ENCODE data around the gene SPON1. TPM values are rescaled to one million over a fixed set of nuclear protein-coding genes. Genes with fewer than 3 reads are reported as not detected.
"Not testable (repeated sequence)": the region's sequence is repeated elsewhere in the genome, so short reads cannot be mapped to it uniquely, and the experiment has no call there.

The SPON1 gene
- total RNA-seq, 1 donor from 2014 or later, result under 0.01 TPM

GRCh38 chr11:14035526-14035925 is 73.0 kb downstream of the SPON1 start:
- DNase-seq (ENCODE audit: low read depth in 2 of 2), result not testable (repeated sequence)

- no peak for DNase-seq (ENCODE audit: low read depth in 2 of 2)
Measured at GRCh38 chr11:14036469-14036868, 73.9 kb downstream of the SPON1 start.

- DNase-seq (ENCODE audit: low read depth in 2 of 2), result no peak
Measured at GRCh38 chr11:14041040-14041439, 78.5 kb downstream of the SPON1 start.

GRCh38 chr11:14041565-14041964 is 79.0 kb downstream of the SPON1 start:
- DNase-seq (ENCODE audit: low read depth in 2 of 2), result no peak

- no peak for DNase-seq (ENCODE audit: low read depth in 2 of 2)
Measured at GRCh38 chr11:14042686-14043465, 80.4 kb downstream of the SPON1 start.

GRCh38 chr11:14044916-14045315 is 82.4 kb downstream of the SPON1 start:
- DNase-seq (ENCODE audit: low read depth in 2 of 2), result peak in 1 of 2 donors; percentile 24

- no peak for DNase-seq (ENCODE audit: low read depth in 2 of 2)
Measured at GRCh38 chr11:14045417-14045816, 82.9 kb downstream of the SPON1 start.

GRCh38 chr11:14052198-14052597 is 89.7 kb downstream of the SPON1 start:
- DNase-seq (ENCODE audit: low read depth in 2 of 2), result no peak

- DNase-seq (ENCODE audit: low read depth in 2 of 2), result no peak
Measured at GRCh38 chr11:14054116-14055107, 91.9 kb downstream of the SPON1 start.

GRCh38 chr11:14055936-14056335 is 93.4 kb downstream of the SPON1 start:
- DNase-seq (ENCODE audit: low read depth in 2 of 2), result no peak

GRCh38 chr11:14058061-14058460 is 95.5 kb downstream of the SPON1 start:
- DNase-seq (ENCODE audit: low read depth in 2 of 2), result no peak

- DNase-seq (ENCODE audit: low read depth in 2 of 2), result peak in 1 of 2 donors; percentile 91
Measured at GRCh38 chr11:14059491-14059890, 97.0 kb downstream of the SPON1 start.

GRCh38 chr11:14061721-14062120 is 99.2 kb downstream of the SPON1 start:
- DNase-seq (ENCODE audit: low read depth in 2 of 2), result no peak

- DNase-seq (ENCODE audit: low read depth in 2 of 2), result no peak
Measured at GRCh38 chr11:14065141-14065540, 102.6 kb downstream of the SPON1 start.

GRCh38 chr11:14065681-14066080 is 103.2 kb downstream of the SPON1 start:
- no peak for DNase-seq (ENCODE audit: low read depth in 2 of 2)

- DNase-seq (ENCODE audit: low read depth in 2 of 2), result peak in 1 of 2 donors; percentile 32
Measured at GRCh38 chr11:14067686-14068085, 105.2 kb downstream of the SPON1 start.

- DNase-seq (ENCODE audit: low read depth in 2 of 2), result no peak
Measured at GRCh38 chr11:14070896-14071295, 108.4 kb downstream of the SPON1 start.

GRCh38 chr11:14073849-14074476 is 111.4 kb downstream of the SPON1 start:
- no peak for DNase-seq (ENCODE audit: low read depth in 2 of 2)

GRCh38 chr11:14075118-14076078 is 112.9 kb downstream of the SPON1 start:
- DNase-seq (ENCODE audit: low read depth in 2 of 2), result no peak

GRCh38 chr11:14079011-14079410 is 116.5 kb downstream of the SPON1 start:
- peak in 1 of 2 donors; percentile 25 for DNase-seq (ENCODE audit: low read depth in 2 of 2)

- DNase-seq (ENCODE audit: low read depth in 2 of 2), result no peak
Measured at GRCh38 chr11:14079797-14080196, 117.3 kb downstream of the SPON1 start.

Data from lung microvascular endothelial cell (primary cell).